HepG2 (cell line): ENCODE measurements around the gene ZBTB2. TPM values are rescaled to one million over a fixed set of nuclear protein-coding genes. Genes with fewer than 3 reads are reported as not detected.

Source experiments
- ARID2 ChIP-seq: sonication (generic); formaldehyde crosslinking; IDR thresholded peaks from 2 replicates; pipeline ENCODE4 v1.8.1; 2022; ENCODE audit warnings: mild to moderate bottlenecking, missing genetic modification reagents, borderline replicate concordance
- ATF6 ChIP-seq: sonication (generic); formaldehyde crosslinking; conservative IDR thresholded peaks from 2 replicates; pipeline ENCODE4 v1.4.0; 2020; ENCODE audit warnings: missing genetic modification reagents
- DNMT1 ChIP-seq: sonication (generic); formaldehyde crosslinking; IDR thresholded peaks from 2 replicates; pipeline ENCODE4 v1.5.1; 2020; ENCODE audit warnings: mild to moderate bottlenecking, missing genetic modification reagents
- FOXA1 ChIP-seq, 2 experiments: fragments of 450-650 bp in 1 of 2; sonication (generic) in 1 of 2; formaldehyde crosslinking in 1 of 2; IDR thresholded peaks; 2 replicates each; pipeline versions ENCODE4 v1.4.0 to v1.6.1; 2016 to 2020; ENCODE audit warnings: missing genetic modification reagents in 1 of 2
- GLI4 ChIP-seq: sonication (generic); formaldehyde crosslinking; IDR thresholded peaks from 2 replicates; pipeline ENCODE4 v1.5.1; 2020; ENCODE audit warnings: missing genetic modification reagents, mild to moderate bottlenecking, moderate library complexity, borderline replicate concordance
- HHEX ChIP-seq: IDR thresholded peaks from 2 replicates; pipeline ENCODE4 v1.6.1; 2016; ENCODE audit warnings: control low read depth
- KAT2B ChIP-seq: fragments of 150-350 bp; IDR thresholded peaks from 2 replicates; pipeline ENCODE4 v1.6.1; 2014; ENCODE audit warnings: low read depth, low read length, borderline replicate concordance
- PHF20 ChIP-seq: sonication (generic); formaldehyde crosslinking; IDR thresholded peaks from 2 replicates; pipeline ENCODE4 v1.5.0; 2020; ENCODE audit warnings: mild to moderate bottlenecking, missing genetic modification reagents
- PRDM4 ChIP-seq: sonication (generic); formaldehyde crosslinking; IDR thresholded peaks from 2 replicates; pipeline ENCODE4 v1.9.0; 2021; ENCODE audit warnings: missing genetic modification reagents, borderline replicate concordance
- PTBP1 ChIP-seq: fragments of 200-400 bp; formaldehyde crosslinking; IDR thresholded peaks from 2 replicates; pipeline ENCODE4 v1.6.1; 2018; ENCODE audit warnings: low read length, low read depth; ENCODE audit not compliant: poor library complexity, severe bottlenecking
- SCMH1 ChIP-seq: sonication (generic); formaldehyde crosslinking; IDR thresholded peaks from 2 replicates; pipeline ENCODE4 v1.9.0; 2021; ENCODE audit warnings: missing genetic modification reagents, mild to moderate bottlenecking, borderline replicate concordance
- SMARCC2 ChIP-seq: fragments of 450-650 bp; IDR thresholded peaks from 2 replicates; pipeline ENCODE4 v1.6.1; 2017; ENCODE audit warnings: antibody characterized with exemption, mild to moderate bottlenecking
- WIZ ChIP-seq: sonication (generic); formaldehyde crosslinking; IDR thresholded peaks from 2 replicates; pipeline ENCODE4 v1.5.1; 2020; ENCODE audit warnings: mild to moderate bottlenecking, missing genetic modification reagents
- ZBTB8A ChIP-seq: sonication (generic); formaldehyde crosslinking; IDR thresholded peaks from 2 replicates; pipeline ENCODE4 v1.4.0; 2020; ENCODE audit warnings: mild to moderate bottlenecking, low read depth, missing genetic modification reagents, borderline replicate concordance
- ZNF142 ChIP-seq: sonication (generic); formaldehyde crosslinking; IDR thresholded peaks from 2 replicates; pipeline ENCODE4 v1.4.0; 2020; ENCODE audit warnings: missing genetic modification reagents
- ZNF20 ChIP-seq: sonication (generic); formaldehyde crosslinking; IDR thresholded peaks from 2 replicates; pipeline ENCODE4 v1.4.0; 2020; ENCODE audit warnings: mild to moderate bottlenecking, moderate library complexity, missing genetic modification reagents
- ZNF331 ChIP-seq: sonication (generic); formaldehyde crosslinking; IDR thresholded peaks from 2 replicates; pipeline ENCODE4 v1.4.0; 2020; ENCODE audit warnings: missing genetic modification reagents
- ZNF749 ChIP-seq: sonication (generic); formaldehyde crosslinking; IDR thresholded peaks from 2 replicates; pipeline ENCODE4 v1.8.0; 2022; ENCODE audit warnings: mild to moderate bottlenecking, missing genetic modification reagents, moderate library complexity, borderline replicate concordance
- ZNF766 ChIP-seq: sonication (generic); formaldehyde crosslinking; IDR thresholded peaks from 2 replicates; pipeline ENCODE4 v1.5.0; 2020; ENCODE audit warnings: missing genetic modification reagents, borderline replicate concordance
- polyA plus RNA-seq, 8 experiments: library from polyadenylated mRNA; depleted of rRNA in 3 of 8; stranded (reverse) in 7 of 8; unstranded in 1 of 8; fragments of >200 nt; fragmentation: Illumina TruSeq in 4 of 8; extraction: Trizol in 4 of 8; gene quantifications; 2 replicates each; pipeline versions ENCODE4 v1.2.1 to v1.2.3, GENCODE V29; 2011 to 2016; ENCODE audit warnings: low read depth in 4 of 8, missing spikeins in 1 of 8, mixed read lengths in 1 of 8; ENCODE audit not compliant: insufficient read depth in 1 of 8
- total RNA-seq, 5 experiments: library from RNA; depleted of rRNA; stranded (reverse); fragments of >200 nt; fragmentation: Illumina TruSeq; extraction: Trizol; gene quantifications; 2 replicates each; pipeline ENCODE4 v1.2.3, GENCODE V29; 2016; ENCODE audit warnings: low read depth in 1 of 5

Gene ZBTB2
- total and polyA plus RNA-seq, 2 of the 13 experiments (the other 11 are each of a cell fraction or from before 2014, with no cell fraction given), result 15.4 to 22.8 TPM

GRCh38 chr6:151389618-151390275 lies 1.6 kb downstream of the ZBTB2 start (continued):
- TF ChIP-seq FOXA1 (IDR thresholded peaks at IDR 0.05), result no peak
- TF ChIP-seq FOXA1 (CRISPR knock-in tag; IDR thresholded peaks at IDR 0.05), result peak; percentile 16; the same call in 1 of the 2 replicates
- TF ChIP-seq DNMT1 (CRISPR knock-in tag), result no peak
- TF ChIP-seq ATF6 (CRISPR knock-in tag), result no peak
- 0 out of 2 replicates have a peak, but pooled peaks have one; percentile 33 for TF ChIP-seq ZNF331 (CRISPR knock-in tag)
- no peak for TF ChIP-seq KAT2B
- peak; percentile 48; the same call in 1 of the 2 replicates for TF ChIP-seq ZBTB8A (CRISPR knock-in tag)
- TF ChIP-seq HHEX, result no peak
- TF ChIP-seq ARID2, result no peak; the same call in 1 of the 2 replicates
- TF ChIP-seq SCMH1 (CRISPR knock-in tag), result no peak
- no peak for TF ChIP-seq PTBP1
- no peak for TF ChIP-seq PRDM4
- TF ChIP-seq SMARCC2, result no peak
- peak; percentile 66; the same call in 1 of the 2 replicates for TF ChIP-seq PHF20
- peak; percentile 70; the same call in 1 of the 2 replicates for TF ChIP-seq WIZ (CRISPR knock-in tag)
- peak; percentile 50; the same call in 1 of the 2 replicates for TF ChIP-seq GLI4 (CRISPR knock-in tag)
- peak; percentile 93 for TF ChIP-seq ZNF766 (CRISPR knock-in tag)
- TF ChIP-seq ZNF142 (CRISPR knock-in tag), result peak; percentile 96
- TF ChIP-seq ZNF20, result no peak
- peak; percentile 93 for TF ChIP-seq ZNF749 (CRISPR knock-in tag)
